Astrocyte of the hippocampus (primary cell): ENCODE measurements around the gene SYT7.
"Not testable (repeated sequence)": the region's sequence is repeated elsewhere in the genome, so short reads cannot be mapped to it uniquely, and the experiment has no call there.

Experiments used
- DNase-seq: peaks from one replicate; pipeline ENCODE4 v3.0.0; 2011; ENCODE audit warnings: low read depth, low spot score

Gene SYT7

DNA sequence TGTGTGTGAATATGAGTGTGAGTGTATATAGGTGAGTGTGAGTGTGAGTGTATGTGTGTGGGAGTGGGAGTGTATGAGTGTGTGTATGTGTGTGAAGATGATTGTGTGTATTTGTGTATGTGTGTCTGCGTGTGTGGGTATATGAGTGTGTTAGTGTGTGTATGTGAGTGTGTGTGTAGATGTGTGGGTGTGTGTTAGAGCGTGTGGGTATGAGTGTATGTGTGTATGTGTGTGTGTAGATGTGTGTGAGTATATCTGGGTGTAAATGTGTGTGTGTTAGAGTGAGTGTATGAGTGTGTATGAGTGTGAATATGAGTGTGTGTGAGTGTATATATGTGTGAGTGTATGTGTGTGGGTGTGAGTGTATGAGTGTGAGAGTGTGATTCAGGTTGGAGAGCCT lies 83.4 kb downstream of the SYT7 start:
- no peak for DNase-seq

GRCh38 chr11:61496602-61497400 lies 84.1 kb downstream of the SYT7 start:
- no peak for DNase-seq

GRCh38 chr11:61495801-61496601 lies 84.9 kb downstream of the SYT7 start:
- no peak for DNase-seq

GRCh38 chr11:61494381-61494961 lies 86.4 kb downstream of the SYT7 start:
- DNase-seq, result no peak

DNA sequence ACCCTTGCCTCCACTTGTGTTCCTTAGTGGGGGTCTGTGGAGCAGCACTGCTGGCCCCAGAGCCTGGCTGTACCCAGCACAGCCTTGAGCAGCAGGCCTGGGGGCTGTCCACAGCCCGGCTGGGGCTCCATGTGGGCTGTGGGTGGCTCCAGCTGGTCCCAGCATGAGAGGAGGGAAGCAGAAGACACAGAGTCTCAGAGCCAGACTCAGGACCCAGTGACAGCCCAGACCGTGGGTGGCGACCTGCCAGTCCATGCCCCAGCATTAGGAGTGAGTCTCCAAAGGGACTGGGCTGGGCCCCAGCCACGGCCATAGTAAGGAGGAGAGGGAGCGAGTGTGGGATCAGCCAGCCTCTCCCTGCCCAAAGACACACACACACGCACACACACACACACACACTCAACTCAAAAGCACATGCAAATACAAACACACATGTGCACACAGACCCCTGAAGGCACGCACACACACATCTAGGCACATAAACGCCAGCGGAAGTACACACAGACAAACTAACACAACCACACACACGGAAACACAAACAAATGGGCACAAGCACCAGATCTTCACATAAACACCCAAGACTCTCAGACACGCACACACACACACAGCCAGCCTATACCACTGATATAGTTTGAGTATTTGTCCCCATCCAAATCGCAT lies 89.0 kb downstream of the SYT7 start:
- no peak for DNase-seq

DNA sequence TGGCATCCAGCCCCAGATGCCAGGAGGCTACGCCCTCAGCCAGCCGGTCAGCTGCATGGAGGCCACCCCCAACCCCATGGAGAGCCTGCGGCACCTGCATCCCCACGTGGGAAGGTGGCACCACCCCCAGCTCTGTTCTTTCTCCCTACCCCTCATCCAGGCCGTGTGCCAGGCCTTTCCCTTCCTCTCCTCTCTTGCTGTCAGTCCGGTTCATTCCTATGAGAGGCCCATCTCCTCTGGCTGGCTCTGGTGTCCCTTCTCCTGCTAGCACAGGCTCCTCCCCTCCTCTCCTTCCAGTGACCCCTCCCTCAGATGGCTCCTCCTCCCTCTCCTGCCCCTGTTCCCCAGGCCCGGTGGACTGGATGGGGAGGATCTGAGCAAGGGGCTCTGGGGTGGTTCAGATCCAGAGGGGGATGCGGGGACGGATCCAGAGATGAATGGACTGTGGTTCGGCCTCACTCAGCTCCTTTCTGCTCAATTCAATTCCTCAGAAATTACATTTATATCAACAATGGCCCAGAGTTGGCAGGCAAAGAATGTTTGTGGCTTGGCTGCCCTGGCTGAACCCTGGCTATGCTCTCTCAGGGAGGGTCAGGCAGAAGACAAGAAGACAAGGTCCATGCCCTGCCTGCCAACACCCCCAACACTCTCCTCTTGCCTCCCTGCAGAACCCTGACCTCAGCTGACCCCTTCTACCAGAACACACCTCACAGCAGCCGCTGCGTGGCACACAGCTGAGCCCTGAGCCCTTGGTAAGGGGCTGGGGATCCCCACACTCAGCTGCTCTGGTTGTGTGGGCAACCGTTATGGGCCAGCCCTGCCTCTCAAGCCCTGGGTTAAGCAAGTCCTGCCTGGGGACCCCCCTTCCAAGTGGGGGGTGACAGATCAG lies 90.8 kb downstream of the SYT7 start:
- DNase-seq, result peak; percentile 77

- peak; percentile 37 for DNase-seq
These were observed 92.1 kb downstream of the SYT7 start for GRCh38 chr11:61488651-61489291.

GRCh38 chr11:61487342-61488025 lies 93.4 kb downstream of the SYT7 start:
- no peak for DNase-seq

- no peak for DNase-seq
These were observed 94.1 kb downstream of the SYT7 start for GRCh38 chr11:61486779-61487178.

- no peak for DNase-seq
These were observed 94.8 kb downstream of the SYT7 start for GRCh38 chr11:61486011-61486620.

GRCh38 chr11:61485080-61485479 lies 95.8 kb downstream of the SYT7 start:
- no peak for DNase-seq

DNA sequence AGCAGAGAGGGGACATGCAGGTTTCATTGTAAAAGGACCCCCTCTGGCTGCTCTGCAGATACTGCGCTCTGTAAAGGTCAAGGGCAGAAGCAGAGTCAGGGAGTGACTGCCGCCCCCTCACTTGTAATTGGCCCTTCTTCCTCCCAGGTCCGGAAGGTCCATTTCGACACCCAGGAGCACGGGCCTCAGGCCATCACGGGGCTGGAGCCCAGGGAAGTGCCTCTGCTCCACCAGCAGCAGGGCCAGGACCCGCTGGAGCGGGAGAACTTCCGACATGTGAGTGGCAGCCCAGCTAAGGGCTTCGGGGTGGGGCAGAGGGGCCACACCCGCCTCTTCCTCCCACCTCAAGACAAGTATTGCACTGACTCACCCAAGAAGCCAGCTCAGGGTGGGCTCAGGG lies 96.3 kb downstream of the SYT7 start:
- DNase-seq, result no peak

DNA sequence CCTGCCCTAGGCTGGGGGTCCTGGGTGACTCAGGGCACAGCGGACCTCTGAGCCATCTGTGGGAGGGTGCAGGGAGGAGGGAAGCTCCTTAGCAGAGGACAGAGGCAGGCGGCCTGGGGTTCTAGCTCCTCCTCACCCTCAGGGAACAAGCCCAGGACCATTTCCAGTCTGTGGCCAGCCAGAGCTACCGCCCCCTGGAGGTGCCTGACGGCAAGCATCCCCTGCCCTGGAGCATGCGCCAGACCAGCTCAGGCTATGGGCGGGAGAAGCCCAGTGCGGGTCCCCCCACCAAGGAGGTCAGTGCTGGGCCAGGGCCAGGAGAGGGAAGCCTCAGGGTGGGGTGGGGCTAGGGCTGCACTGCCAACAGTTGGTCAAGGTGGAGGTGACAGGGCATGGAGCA lies 98.4 kb downstream of the SYT7 start:
- DNase-seq, result no peak

DNA sequence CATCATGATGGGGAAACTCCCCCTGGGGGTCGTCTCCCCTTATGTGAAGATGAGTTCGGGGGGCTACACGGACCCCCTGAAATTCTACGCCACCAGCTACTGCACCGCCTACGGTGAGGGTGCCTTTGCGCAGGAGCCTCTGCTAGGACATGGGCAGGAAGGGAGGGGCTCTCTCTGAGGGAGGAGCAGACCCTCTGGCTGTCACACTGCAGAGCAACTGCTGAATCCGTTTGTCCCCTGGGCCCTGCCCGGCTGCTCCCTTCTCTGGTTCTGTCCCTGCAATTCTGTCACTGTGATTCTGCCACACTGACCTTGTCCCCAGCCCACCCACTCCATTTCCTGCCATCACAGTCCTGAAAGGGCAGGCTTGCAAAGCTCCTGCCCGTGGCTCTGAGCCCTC lies 99.1 kb downstream of the SYT7 start:
- DNase-seq, result no peak

DNA sequence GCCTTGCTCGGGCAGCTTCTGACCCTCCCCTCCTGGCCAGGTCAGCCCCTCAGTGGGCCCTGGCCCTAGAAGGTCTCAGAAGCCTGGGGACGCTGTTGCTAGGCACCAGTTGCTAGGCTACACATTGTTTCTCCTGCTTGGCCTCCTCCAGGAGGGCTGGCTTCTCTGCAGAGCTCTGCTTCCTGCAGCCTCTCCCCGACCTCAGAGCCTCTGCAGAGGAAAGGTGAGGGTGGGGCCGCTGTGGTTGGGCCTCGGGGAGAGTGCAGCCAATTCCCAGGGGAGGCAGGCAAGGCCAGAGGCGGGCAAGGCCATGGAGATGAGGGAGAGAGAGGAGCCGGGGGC lies 99.9 kb downstream of the SYT7 start:
- DNase-seq, result peak; percentile 59

DNA sequence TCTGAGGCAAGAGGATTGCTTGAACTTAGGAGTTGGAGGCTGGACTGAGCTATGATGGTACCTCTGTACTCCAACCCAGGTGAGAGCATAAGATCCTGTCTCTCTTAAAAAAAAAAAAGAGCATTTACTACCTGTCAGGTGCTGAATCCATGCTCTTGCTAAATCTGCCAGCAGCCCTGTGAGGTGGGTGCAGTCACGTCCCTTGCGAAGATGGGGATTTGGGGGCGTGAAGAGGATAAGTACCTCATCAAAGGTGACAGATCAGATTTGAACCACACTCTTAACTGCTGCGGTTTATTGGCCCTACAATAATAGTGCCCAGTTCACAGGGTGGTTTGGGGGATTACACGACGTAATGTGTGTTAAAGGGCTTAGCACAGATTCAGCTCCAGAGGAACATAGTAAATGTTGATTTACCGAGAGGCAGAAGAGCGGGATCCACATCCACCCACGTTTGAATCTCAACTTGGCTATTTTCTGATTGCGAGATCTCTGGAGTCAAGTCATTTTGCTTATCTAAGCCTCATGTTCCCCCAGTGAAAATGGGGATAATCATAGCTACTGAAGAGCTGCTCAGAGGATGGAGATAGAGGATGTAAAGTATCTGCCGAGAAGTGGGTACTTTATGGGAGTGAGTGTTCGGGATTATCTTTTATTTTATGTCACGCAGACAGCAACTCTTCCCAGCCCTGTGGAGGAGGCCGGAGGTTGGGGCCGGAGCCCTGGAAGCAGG lies 100.4 kb downstream of the SYT7 start:
- DNase-seq, result no peak

DNA sequence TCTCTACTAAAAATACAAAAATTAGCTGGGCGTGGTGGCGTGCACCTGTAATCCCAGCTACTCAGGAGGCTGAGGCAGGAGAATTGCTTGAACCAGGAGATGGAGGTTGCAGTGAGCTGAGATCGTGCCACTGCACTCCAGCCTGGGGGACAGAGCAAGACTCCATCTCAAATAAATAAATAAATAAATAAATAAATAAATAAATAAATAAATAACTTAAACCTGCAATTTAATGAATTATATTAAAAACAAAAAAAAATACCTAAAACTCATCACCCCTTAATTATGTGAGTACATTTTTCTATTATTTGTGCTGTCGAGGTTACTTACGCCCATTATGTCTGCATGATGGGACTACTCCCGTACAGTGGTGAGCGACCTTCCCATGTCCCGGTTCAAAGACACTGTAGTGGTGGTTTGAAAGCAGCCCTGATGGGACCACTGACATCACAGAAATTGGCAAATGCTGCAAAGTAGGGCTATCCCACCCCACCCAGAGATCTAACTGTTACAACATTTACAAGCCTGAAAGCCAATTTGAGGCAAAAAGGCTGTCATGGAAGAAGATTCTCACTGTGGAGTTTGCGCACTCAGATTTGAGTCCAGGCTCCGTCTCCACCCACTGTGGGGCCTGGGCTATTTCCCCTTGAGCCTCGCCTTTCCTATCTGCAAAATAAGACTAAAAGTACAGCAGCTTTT lies 101.4 kb downstream of the SYT7 start:
- not testable (repeated sequence) for DNase-seq

- peak; percentile 58 for DNase-seq
These were observed 103.1 kb downstream of the SYT7 start for GRCh38 chr11:61477727-61478148.
